ENCODE measurements around the gene CACNA1A.

- TF ChIP-seq ZNF800 (CRISPR knock-in tag; IDR thresholded peaks at IDR 0.05) = no peak
- no peak for TF ChIP-seq STAT5B (CRISPR knock-in tag; IDR thresholded peaks at IDR 0.05)
- TF ChIP-seq ZNF513 (CRISPR knock-in tag; conservative IDR thresholded peaks at IDR 0.05) = no peak
- TF ChIP-seq ASH2L (IDR thresholded peaks at IDR 0.05; ENCODE audit: insufficient read length, low read depth, low read length) = no peak
- TF ChIP-seq ZBTB26 (CRISPR knock-in tag; IDR thresholded peaks at IDR 0.05; ENCODE audit: borderline replicate concordance) = no peak
- no peak for TF ChIP-seq POLR2A (IDR thresholded peaks at IDR 0.05; ENCODE audit: insufficient read depth in 1 of 2, low read depth in 2 of 2, low read length in 2 of 2)
- no peak for TF ChIP-seq RFX3 (CRISPR knock-in tag; IDR thresholded peaks at IDR 0.05)
- TF ChIP-seq PREB (CRISPR knock-in tag; IDR thresholded peaks at IDR 0.05) = no peak
- TF ChIP-seq CTCF (CRISPR knock-in tag; IDR thresholded peaks at IDR 0.05) = no peak
- TF ChIP-seq SALL2 (CRISPR knock-in tag; IDR thresholded peaks at IDR 0.05) = no peak
- TF ChIP-seq MAZ (IDR thresholded peaks at IDR 0.05; ENCODE audit: borderline replicate concordance, low read depth, low read length) = no peak
- TF ChIP-seq MAZ (CRISPR knock-in tag; IDR thresholded peaks at IDR 0.05; ENCODE audit: low read depth) = no peak
- TF ChIP-seq FOXK1 (CRISPR knock-in tag; IDR thresholded peaks at IDR 0.05; ENCODE audit: borderline replicate concordance, low read depth) = no peak
These were observed 298.2 kb downstream of the CACNA1A start for GRCh38 chr19:13207846-13208671.

All from HepG2 (cell line).